Nephron progenitor cell (in vitro differentiated cells): ENCODE results near the gene SPATC1L.
A peak's percentile ranks its signal among the peaks of the same experiment; 100 is the strongest.

Experiments
- DNase-seq: peaks from one replicate; pipeline ENCODE4 v3.0.0; 2021
- H3K27ac Mint-ChIP-seq: 2 replicates; pipeline ENCODE4 v1.8.0; 2021; ENCODE audit warnings: mild to moderate bottlenecking, moderate library complexity, mixed read lengths
- H3K27me3 Mint-ChIP-seq: 2 replicates; pipeline ENCODE4 v1.8.0; 2021; ENCODE audit warnings: mild to moderate bottlenecking, low read depth, mixed read lengths; ENCODE audit not compliant: poor library complexity
- H3K36me3 Mint-ChIP-seq: 2 replicates; pipeline ENCODE4 v1.8.0; 2021; ENCODE audit warnings: low read depth, mixed read lengths
- H3K4me1 Mint-ChIP-seq: 2 replicates; pipeline ENCODE4 v1.8.0; 2021; ENCODE audit warnings: mixed read lengths
- H3K4me3 Mint-ChIP-seq: 2 replicates; pipeline ENCODE4 v1.8.0; 2021; ENCODE audit warnings: mild to moderate bottlenecking, moderate library complexity, mixed read lengths
- H3K9me3 Mint-ChIP-seq: 2 replicates; pipeline ENCODE4 v1.8.0; 2021; ENCODE audit warnings: mild to moderate bottlenecking, moderate library complexity, mixed read lengths
- TF ChIP-seq, protein P1 (sequence below): fragments of 200-600 bp; sonication (generic); IDR thresholded peaks from 2 replicates; pipeline ENCODE4 v1.5.0; 2021; ENCODE audit warnings: antibody characterized with exemption

SPATC1L gene

DNA sequence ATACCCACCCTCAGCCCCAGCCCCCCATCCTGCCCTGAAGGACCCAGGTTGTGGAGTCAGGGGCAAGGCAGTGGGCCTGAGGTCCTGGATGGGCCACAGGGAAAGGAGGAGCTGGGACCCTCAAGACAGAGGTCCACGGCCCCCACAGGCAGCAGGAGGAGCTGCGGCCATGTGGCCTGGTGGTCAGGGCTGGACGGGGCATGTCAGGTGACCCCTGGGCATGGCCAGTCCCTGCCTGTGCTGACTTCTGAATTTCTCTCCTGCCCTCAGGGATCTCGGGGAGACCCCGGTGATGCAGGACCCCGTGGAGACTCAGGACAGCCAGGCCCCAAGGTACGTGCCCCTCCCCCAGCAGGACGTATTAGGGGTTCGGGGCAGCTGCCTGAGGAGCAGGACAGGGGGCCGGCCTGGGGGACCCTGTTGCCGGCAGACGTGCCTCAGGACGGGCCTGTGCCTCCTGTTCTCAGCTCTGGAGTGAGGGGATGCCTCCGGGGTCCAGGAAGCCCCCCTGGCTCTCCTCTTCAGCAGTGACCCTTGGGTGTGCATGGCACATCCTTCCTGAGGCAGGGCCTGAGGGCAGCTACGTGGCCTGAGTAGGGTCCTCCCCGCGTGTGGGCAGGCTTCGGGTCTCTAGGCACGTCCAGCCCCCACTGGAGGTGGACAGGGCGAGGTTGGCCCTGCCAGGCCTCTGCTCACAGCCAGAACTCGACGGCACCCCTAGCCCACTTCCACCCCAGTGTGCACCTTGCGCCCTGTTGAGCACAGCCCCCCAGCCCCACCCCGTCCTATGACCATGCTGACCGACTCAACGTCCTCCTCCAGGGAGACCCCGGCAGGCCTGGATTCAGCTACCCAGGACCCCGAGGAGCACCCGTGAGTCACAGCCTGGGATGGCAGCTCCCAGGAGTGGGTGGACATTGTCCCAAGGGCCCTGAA is 62.7 kb downstream of the SPATC1L start:
- no peaks in the 10 kb centered on the region for H3K9me3 Mint-ChIP-seq
- TF ChIP-seq, protein P1, sequence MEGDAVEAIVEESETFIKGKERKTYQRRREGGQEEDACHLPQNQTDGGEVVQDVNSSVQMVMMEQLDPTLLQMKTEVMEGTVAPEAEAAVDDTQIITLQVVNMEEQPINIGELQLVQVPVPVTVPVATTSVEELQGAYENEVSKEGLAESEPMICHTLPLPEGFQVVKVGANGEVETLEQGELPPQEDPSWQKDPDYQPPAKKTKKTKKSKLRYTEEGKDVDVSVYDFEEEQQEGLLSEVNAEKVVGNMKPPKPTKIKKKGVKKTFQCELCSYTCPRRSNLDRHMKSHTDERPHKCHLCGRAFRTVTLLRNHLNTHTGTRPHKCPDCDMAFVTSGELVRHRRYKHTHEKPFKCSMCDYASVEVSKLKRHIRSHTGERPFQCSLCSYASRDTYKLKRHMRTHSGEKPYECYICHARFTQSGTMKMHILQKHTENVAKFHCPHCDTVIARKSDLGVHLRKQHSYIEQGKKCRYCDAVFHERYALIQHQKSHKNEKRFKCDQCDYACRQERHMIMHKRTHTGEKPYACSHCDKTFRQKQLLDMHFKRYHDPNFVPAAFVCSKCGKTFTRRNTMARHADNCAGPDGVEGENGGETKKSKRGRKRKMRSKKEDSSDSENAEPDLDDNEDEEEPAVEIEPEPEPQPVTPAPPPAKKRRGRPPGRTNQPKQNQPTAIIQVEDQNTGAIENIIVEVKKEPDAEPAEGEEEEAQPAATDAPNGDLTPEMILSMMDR, result no peak
- DNase-seq, result peak; percentile 1
- no peak overlapping the region for H3K27ac Mint-ChIP-seq
- no peaks in the 10 kb centered on the region for H3K4me1 Mint-ChIP-seq
- H3K4me3 Mint-ChIP-seq, result no peak overlapping the region
- H3K27me3 Mint-ChIP-seq, result peaks cover 3% of the 10 kb centered on the region
- peaks cover 13% of the 10 kb centered on the region for H3K36me3 Mint-ChIP-seq

DNA sequence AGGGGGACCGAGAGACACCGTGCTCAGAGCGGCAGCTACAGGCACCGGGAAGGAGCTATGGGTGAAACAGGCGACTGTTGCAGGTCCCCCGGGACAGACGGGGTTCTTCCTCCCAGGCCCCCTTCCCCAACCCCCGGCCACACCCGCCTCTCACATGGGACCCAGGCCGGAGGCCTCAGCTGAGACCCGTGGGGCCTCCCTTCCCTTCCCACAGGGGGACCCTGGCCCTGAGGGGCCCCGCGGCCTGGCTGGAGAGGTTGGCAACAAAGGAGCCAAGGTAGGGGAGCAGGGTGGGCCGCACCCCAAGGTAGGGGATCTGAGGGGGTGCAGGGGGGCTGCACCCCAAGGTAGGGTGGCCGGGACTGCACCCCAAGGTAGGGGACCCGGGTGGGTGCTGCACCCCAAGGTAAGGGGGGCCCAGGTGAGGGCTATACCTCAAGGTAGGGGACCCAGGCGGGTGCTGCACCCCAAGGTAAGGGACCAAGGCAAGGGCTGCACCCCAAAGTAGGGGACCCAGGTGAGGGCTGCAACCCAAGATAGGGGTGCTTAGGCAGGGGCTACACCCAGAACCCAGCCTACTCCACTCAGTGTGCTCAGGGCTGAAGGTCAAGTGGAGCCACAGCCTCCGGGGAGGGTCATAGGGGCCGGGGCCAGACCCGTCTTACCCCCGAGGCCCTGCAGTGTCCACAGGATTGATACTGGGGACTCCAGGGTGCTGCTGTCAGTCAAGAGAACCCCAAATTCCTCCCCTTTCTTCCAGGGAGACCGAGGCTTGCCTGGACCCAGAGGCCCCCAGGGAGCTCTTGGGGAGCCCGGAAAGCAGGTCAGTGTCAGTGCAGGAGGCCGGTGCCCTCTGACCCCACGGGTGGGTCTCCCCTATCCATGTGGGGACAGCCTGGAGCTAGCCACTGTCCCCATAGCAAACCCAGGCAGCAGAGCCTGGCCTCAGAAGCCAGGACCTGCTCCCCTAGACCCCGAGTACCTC is 63.7 kb downstream of the SPATC1L start:
- no peak overlapping the region for H3K27ac Mint-ChIP-seq

DNA sequence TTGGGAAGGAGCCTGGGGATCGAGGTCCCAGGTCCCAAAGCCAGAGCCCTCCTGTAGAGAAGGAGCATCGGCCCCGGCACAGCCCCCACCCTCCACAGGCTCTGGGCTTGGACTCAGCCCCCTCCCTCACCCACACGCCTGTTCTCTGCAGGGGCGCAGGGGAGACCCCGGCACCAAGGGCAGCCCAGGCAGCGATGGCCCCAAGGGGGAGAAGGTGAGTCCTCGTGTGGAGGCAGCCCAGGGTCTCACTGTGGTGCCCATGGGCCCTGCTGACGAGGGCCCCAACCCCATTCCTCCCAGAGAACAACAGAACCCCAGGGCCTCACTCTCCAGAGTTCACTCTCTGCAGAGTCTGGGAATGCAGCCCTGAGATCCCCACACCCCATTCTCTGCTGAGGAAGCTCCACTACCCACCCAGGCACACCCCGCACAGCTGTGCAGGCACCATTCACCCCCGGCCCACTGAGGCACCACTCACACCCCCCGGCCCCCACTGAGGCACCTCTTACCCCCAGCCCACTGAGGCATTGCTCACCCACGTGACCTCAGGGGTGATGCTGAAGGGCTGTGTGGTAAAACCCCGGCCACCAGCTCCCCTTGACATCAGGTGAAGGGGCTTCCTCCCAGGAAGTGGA is 64.5 kb downstream of the SPATC1L start:
- TF ChIP-seq, protein P1, result no peak
- no peak overlapping the region for H3K27ac Mint-ChIP-seq
- peaks cover 6% of the 10 kb centered on the region for H3K9me3 Mint-ChIP-seq
- no peak for DNase-seq
- peaks cover 3% of the 10 kb centered on the region for H3K27me3 Mint-ChIP-seq
- no peak overlapping the region for H3K4me3 Mint-ChIP-seq
- H3K4me1 Mint-ChIP-seq, result no peaks in the 10 kb centered on the region
- H3K36me3 Mint-ChIP-seq, result peaks cover 21% of the 10 kb centered on the region

More for the DNA sequence above, 63.7 kb downstream of the SPATC1L start:
- H3K4me1 Mint-ChIP-seq, result no peaks in the 10 kb centered on the region
- DNase-seq, result no peak
- H3K4me3 Mint-ChIP-seq, result no peak overlapping the region
- peaks cover 16% of the 10 kb centered on the region for H3K36me3 Mint-ChIP-seq
- no peaks in the 10 kb centered on the region for H3K9me3 Mint-ChIP-seq
- TF ChIP-seq, protein P1, result no peak
- H3K27me3 Mint-ChIP-seq, result peaks cover 3% of the 10 kb centered on the region

DNA sequence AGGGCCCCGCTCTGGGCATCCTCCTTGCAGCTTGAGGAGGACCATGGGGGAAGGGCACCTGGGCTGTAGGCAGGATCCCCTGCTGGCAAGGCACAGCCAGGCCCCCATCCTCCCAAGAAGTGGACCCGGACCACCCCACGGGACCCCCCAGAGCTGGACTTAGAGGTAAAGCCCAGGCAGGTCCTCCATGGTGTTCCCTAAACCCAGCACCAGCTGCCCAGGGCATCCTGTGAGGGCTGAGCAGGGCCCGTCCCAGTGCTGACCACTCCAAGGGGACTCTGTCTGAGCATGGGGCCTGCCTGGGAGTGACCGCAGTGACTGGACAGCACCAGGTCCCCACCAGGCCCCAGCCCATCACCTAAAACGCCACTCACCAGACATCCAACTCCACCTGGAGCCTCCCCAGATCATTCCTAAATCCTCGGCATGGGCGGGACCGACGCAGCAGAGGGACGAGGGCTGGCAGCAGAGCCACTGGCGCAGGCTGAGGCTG is 65.1 kb downstream of the SPATC1L start:
- peak; percentile 2 for DNase-seq
- no peak overlapping the region for H3K4me3 Mint-ChIP-seq
- H3K27ac Mint-ChIP-seq, result no peak overlapping the region
- no peaks in the 10 kb centered on the region for H3K4me1 Mint-ChIP-seq
- peaks cover 12% of the 10 kb centered on the region for H3K9me3 Mint-ChIP-seq
- H3K27me3 Mint-ChIP-seq, result peaks cover 3% of the 10 kb centered on the region
- TF ChIP-seq, protein P1, result no peak
- H3K36me3 Mint-ChIP-seq, result peaks cover 24% of the 10 kb centered on the region

DNA sequence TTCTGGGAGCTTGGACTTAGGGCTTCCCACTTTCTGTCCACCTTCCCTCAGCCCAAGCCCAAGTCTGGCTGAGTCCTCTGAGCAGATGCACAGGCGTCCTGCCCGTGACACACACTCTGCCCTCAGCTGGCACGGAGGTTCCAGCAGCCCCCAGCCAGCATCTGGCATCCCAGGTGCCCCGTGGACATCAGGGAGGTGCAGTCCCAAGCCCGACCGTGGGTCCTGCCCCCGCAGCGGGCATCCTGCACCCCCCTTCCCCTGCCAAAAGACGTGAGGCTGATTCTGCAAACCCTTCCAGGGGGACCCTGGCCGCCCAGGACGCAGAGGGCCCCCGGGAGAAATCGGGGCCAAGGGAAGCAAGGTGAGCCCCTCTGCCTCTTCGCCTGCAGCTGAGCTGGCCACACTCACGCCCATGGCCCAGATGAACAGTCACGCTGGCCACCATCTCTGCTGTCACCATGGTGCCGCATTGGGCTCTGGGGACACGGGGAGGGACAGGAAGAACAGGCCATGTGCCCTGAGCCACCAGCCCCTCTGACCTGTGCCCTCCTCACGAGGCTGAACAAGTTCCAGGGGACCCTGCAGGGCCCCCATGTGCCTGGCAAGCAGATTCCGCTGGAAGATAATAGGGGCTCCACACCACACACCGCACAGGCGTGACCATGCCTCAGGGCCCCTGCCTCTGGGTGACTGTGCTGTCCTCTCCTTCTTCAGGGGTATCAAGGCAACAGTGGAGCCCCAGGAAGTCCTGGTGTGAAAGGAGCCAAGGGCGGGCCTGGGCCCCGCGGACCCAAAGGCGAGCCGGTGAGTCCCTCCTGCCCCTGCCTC is 65.7 kb downstream of the SPATC1L start:
- peak; percentile 1 for DNase-seq
- TF ChIP-seq, protein P1, result no peak
- no peak overlapping the region for H3K4me3 Mint-ChIP-seq
- peaks cover 3% of the 10 kb centered on the region for H3K27me3 Mint-ChIP-seq
- H3K27ac Mint-ChIP-seq, result no peak overlapping the region
- H3K36me3 Mint-ChIP-seq, result peaks cover 31% of the 10 kb centered on the region
- H3K4me1 Mint-ChIP-seq, result no peaks in the 10 kb centered on the region
- H3K9me3 Mint-ChIP-seq, result peaks cover 13% of the 10 kb centered on the region
